GM12878 (cell line): ENCODE results near the gene MIXL1. TPM values are rescaled to one million over a fixed set of nuclear protein-coding genes. Genes with fewer than 3 reads are reported as not detected.

Source experiments
- ATAC-seq: fragments of 200-7000 bp; cut with Tn5 transposase; 3 replicates; pipeline ENCODE4 v1.9.1; 2020; ENCODE audit warnings: mild to moderate bottlenecking, moderate library complexity
- BruUV-seq: library from RNA; stranded (reverse); fragments of 400-500 nt; replicated peaks from 2 replicates; lab custom pipeline; 2021; lab: Mats Ljungman, UMichigan
- CTCF ChIA-PET: fragments of 300-600 bp; sonication (Branson Sonifier 250); formaldehyde crosslinking; extraction: SDS; loops from one replicate; lab custom pipeline; 2021; ENCODE audit warnings: inconsistent platforms; lab: Yijun Ruan, JAX
- POLR2A ChIA-PET: fragments of 350-600 bp; formaldehyde crosslinking; extraction: SDS; loops from one replicate; lab custom pipeline; 2021; ENCODE audit warnings: inconsistent platforms; lab: Charles Lee
- RAD21 ChIA-PET: fragments of 300-600 bp; sonication (Branson Sonifier 250); formaldehyde crosslinking; loops from one replicate; lab custom pipeline; 2023; ENCODE audit warnings: antibody characterized with exemption; ENCODE audit not compliant: unreplicated experiment; lab: Charles Lee
- SMC1A ChIA-PET: fragments of 300-600 bp; sonication (Branson Sonifier 250); formaldehyde crosslinking; loops from one replicate; lab custom pipeline; 2023; ENCODE audit not compliant: unreplicated experiment, uncharacterized antibody; lab: Charles Lee
- DNase-seq: peaks from one replicate; pipeline ENCODE4 v3.0.0-alpha.2; 2011; ENCODE audit warnings: low read depth, low spot score
- FAIRE-seq: peaks from 3 replicates; lab custom pipeline; 2011; peaks lifted over from hg19 to GRCh38; lab: Jason Lieb, UNC
- H2AFZ ChIP-seq: 2 replicates; pipeline ENCODE4 v1.6.0; 2011; ENCODE audit warnings: low read depth, low read length, control low read depth; ENCODE audit not compliant: control insufficient read depth
- H3K27ac ChIP-seq: 2 replicates; pipeline ENCODE4 v1.5.1; 2011; ENCODE audit warnings: control low read depth; ENCODE audit not compliant: control insufficient read depth, insufficient read depth
- H3K27me3 ChIP-seq, 2 experiments: replicated peaks in 1 of 2; 2 replicates each; pipeline versions ENCODE4 v1.6.0 to v1.6.1; 2011; ENCODE audit warnings: low read length in 1 of 2; ENCODE audit not compliant: control insufficient read depth in 2 of 2, insufficient read depth in 2 of 2
- H3K36me3 ChIP-seq, 2 experiments: 2 replicates each; pipeline ENCODE4 v1.5.1; 2011; ENCODE audit warnings: low read length in 1 of 2; ENCODE audit not compliant: control insufficient read depth in 2 of 2, insufficient read depth in 2 of 2
- H3K4me1 ChIP-seq: 2 replicates; pipeline ENCODE4 v1.6.1; 2011; ENCODE audit warnings: mild to moderate bottlenecking, low read length, moderate library complexity, mixed read lengths; ENCODE audit not compliant: control insufficient read depth, insufficient read depth
- H3K4me2 ChIP-seq: 2 replicates; pipeline ENCODE4 v1.6.0; 2011; ENCODE audit warnings: control low read depth; ENCODE audit not compliant: control insufficient read depth, insufficient read depth
- H3K4me3 ChIP-seq: fragments of 200-600 bp; sonication (generic); 2 replicates; pipeline ENCODE4 v1.5.1; 2016
- H3K79me2 ChIP-seq: 2 replicates; pipeline ENCODE4 v1.6.0; 2011; ENCODE audit warnings: low read length; ENCODE audit not compliant: control insufficient read depth, insufficient read depth
- H3K9ac ChIP-seq: 2 replicates; pipeline ENCODE4 v1.8.0; 2011; ENCODE audit warnings: low read length, control low read depth, mixed read lengths; ENCODE audit not compliant: control insufficient read depth, insufficient read depth
- H3K9me3 ChIP-seq: replicated peaks from 3 replicates; pipeline ENCODE4 v1.5.1; 2011; ENCODE audit warnings: mild to moderate bottlenecking, low read length; ENCODE audit not compliant: control insufficient read depth, insufficient read depth
- H4K20me1 ChIP-seq: 2 replicates; pipeline ENCODE4 v1.6.0; 2011; ENCODE audit not compliant: control insufficient read depth, insufficient read depth
- ATF7 ChIP-seq: fragments of 450-650 bp; IDR thresholded peaks from 2 replicates; pipeline ENCODE4 v1.6.1; 2016; ENCODE audit warnings: low read depth, mild to moderate bottlenecking
- CHD1 ChIP-seq: IDR thresholded peaks from 2 replicates; pipeline ENCODE4 v1.6.1; 2012; ENCODE audit warnings: low read depth, low read length, improper control_type of control experiment
- E2F4 ChIP-seq: IDR thresholded peaks from 2 replicates; pipeline ENCODE4 v1.6.1; 2012; ENCODE audit warnings: low read depth, low read length, improper control_type of control experiment
- ESRRA ChIP-seq: IDR thresholded peaks from 2 replicates; pipeline ENCODE4 v1.6.1; 2012; ENCODE audit warnings: mild to moderate bottlenecking, low read length, improper control_type of control experiment
- GATAD2B ChIP-seq: fragments of 450-650 bp; conservative IDR thresholded peaks from 2 replicates; pipeline ENCODE4 v1.6.1; 2017; ENCODE audit warnings: low read depth, mild to moderate bottlenecking, moderate library complexity
- IKZF2 ChIP-seq, 2 experiments: fragments of 450-650 bp; IDR thresholded peaks; 2 replicates each; pipeline ENCODE4 v1.6.1; 2017; ENCODE audit warnings: mild to moderate bottlenecking in 2 of 2, moderate library complexity in 2 of 2
- MAX ChIP-seq: IDR thresholded peaks from 2 replicates; pipeline ENCODE4 v1.6.1; 2012; ENCODE audit warnings: low read depth, low read length, improper control_type of control experiment
- MTA2 ChIP-seq: fragments of 450-650 bp; IDR thresholded peaks from 2 replicates; pipeline ENCODE4 v1.6.1; 2016; ENCODE audit warnings: low read depth, mild to moderate bottlenecking, moderate library complexity
- NFIC ChIP-seq: IDR thresholded peaks from 2 replicates; pipeline ENCODE4 v1.6.1; 2012; ENCODE audit warnings: low read depth, mild to moderate bottlenecking, inconsistent platforms, low read length, moderate library complexity
- NFYA ChIP-seq: IDR thresholded peaks from 2 replicates; pipeline ENCODE4 v1.6.1; 2011; ENCODE audit warnings: low read depth, mild to moderate bottlenecking, low read length, improper control_type of control experiment, borderline replicate concordance
- RUNX3 ChIP-seq: IDR thresholded peaks from 2 replicates; pipeline ENCODE4 v1.6.1; 2012; ENCODE audit warnings: low read length, inconsistent platforms
- TARDBP ChIP-seq: IDR thresholded peaks from 2 replicates; pipeline ENCODE4 v1.6.1; 2016; ENCODE audit warnings: borderline replicate concordance
- ZNF592 ChIP-seq: fragments of 450-650 bp; IDR thresholded peaks from 2 replicates; pipeline ENCODE4 v1.6.1; 2017; ENCODE audit warnings: mild to moderate bottlenecking, moderate library complexity
- WGBS: methylation state at CpG from one replicate; pipeline ENCODE4 v1.1.6; 2016; ENCODE audit warnings: low lambda C conversion rate; ENCODE audit not compliant: insufficient replicate concordance, insufficient coverage; ENCODE audit errors: missing lambda C conversion rate; 5-methylcytosine and 5-hydroxymethylcytosine counted together
- in situ Hi-C: fragments of 300-500 bp; cut with MboI; formaldehyde crosslinking; loops from 9 replicates; pipeline ENCODE4 v1.14.3; 2018; ENCODE audit warnings: mixed read lengths
- intact Hi-C: fragments of 100-400 bp; cut with micrococcal nuclease; formaldehyde crosslinking; loops from one replicate; pipeline ENCODE4 v1.14.2; 2022; ENCODE audit not compliant: unreplicated experiment
- polyA plus RNA-seq, 11 experiments: library from polyadenylated mRNA; depleted of rRNA in 4 of 11; unstranded in 6 of 11; stranded (reverse) in 5 of 11; fragments of >200 nt; fragmentation: Nextera tagmentation in 4 of 11; fragmentation: Illumina TruSeq in 1 of 11; extraction: Ambion mirVana in 4 of 11; extraction: Trizol in 1 of 11; gene quantifications; 1 replicate in 1 of 11; 2 replicates in 10 of 11; pipeline versions ENCODE4 v1.2.1 to v1.2.3, GENCODE V29; 2011 to 2016; ENCODE audit warnings: inconsistent platforms in 2 of 11, missing spikeins in 2 of 11, low read depth in 1 of 11
- total RNA-seq, 4 experiments: library from RNA; depleted of rRNA in 3 of 4; stranded (reverse); fragments of >200 nt in 3 of 4; fragmentation: Illumina TruSeq in 1 of 4; extraction: Trizol in 1 of 4; gene quantifications; 2 replicates each; pipeline versions ENCODE4 v1.2.1 to v1.2.3, GENCODE V29; 2013 to 2021

The MIXL1 gene
- total and polyA plus RNA-seq, 10 of the 15 experiments (the other 5 are each of a cell fraction or from before 2014, with no cell fraction given), result 0.11 to 0.25 (median 0.20) TPM; not detected in 2

- no TSS peak for BruUV-seq
- no peak for TF ChIP-seq RUNX3
- no peak for TF ChIP-seq ESRRA
- TF ChIP-seq NFIC, result no peak
- CTCF ChIA-PET, result no interaction called here
- Histone ChIP-seq H3K4me3 (no peak overlapping the region), H3K27ac (no peak overlapping the region), H2AFZ (no peak overlapping the region), H3K4me1 (no peaks in the 10 kb centered on the region), H3K4me2 (no peak overlapping the region), H3K9me3 (no peaks in the 10 kb centered on the region), H3K36me3 (peaks cover 0 to 1% of the 10 kb centered on the region in 2 experiments; a peak in 3 of 4 replicates), H3K27me3 (no peaks in the 10 kb centered on the region), H3K9ac (no peak overlapping the region), H4K20me1 (no peaks in the 10 kb centered on the region), H3K79me2 (no peaks in the 10 kb centered on the region)
- DNase-seq (no peak), FAIRE-seq (no peak), ATAC-seq (no peak)
- POLR2A ChIA-PET, result no interaction called here
- RAD21 ChIA-PET, result no interaction called here
- in situ Hi-C loops, result no loop called here
- WGBS, result 99% methylated on average over 4 of the region's 4 CpGs
- intact Hi-C loops, result no loop called here
- SMC1A ChIA-PET, result no interaction called here
These were observed 30.5 kb downstream of the MIXL1 start for GRCh38 chr1:226253933-226254332.

- no peak overlapping the region for H2AFZ ChIP-seq
- ChIA-PET CTCF (interaction anchor here (0.6 kb wide), 1 partner anchor 136 kb away, joined by 3 read pairs; no protein-coding TSS in a partner anchor), POLR2A (no interaction called here), SMC1A (no interaction called here), RAD21 (no interaction called here)
- H3K27me3 ChIP-seq, result no peaks in the 10 kb centered on the region
- no peaks in the 10 kb centered on the region for H3K4me1 ChIP-seq
- no TSS peak for BruUV-seq
- no peak overlapping the region for H3K4me3 ChIP-seq
- H3K9ac ChIP-seq, result no peak overlapping the region
- no peaks in the 10 kb centered on the region for H4K20me1 ChIP-seq
- no peak for ATAC-seq
- DNase-seq, result no peak
- H3K4me2 ChIP-seq, result no peak overlapping the region
- no peak for FAIRE-seq
- WGBS, result 100% methylated on average over 3 of the region's 3 CpGs
- in situ Hi-C loops (no loop called here), intact Hi-C loops (no loop called here)
- peaks cover 4% of the 10 kb centered on the region; the same call in 2 of the 3 replicates for H3K9me3 ChIP-seq
- H3K79me2 ChIP-seq, result no peaks in the 10 kb centered on the region
- H3K27ac ChIP-seq, result no peak overlapping the region
- H3K36me3 ChIP-seq, result peaks cover 0 to 1% of the 10 kb centered on the region in 2 experiments; a peak in 2 of 4 replicates
- TF ChIP-seq IKZF2 (IDR thresholded peaks at IDR 0.05) (no peak), CHD1 (no peak), MTA2 (no peak), MAX (no peak), TARDBP (no peak), E2F4 (no peak), NFYA (no peak), GATAD2B (no peak), ATF7 (no peak), ZNF592 (no peak)
These were observed 31.9 kb downstream of the MIXL1 start for GRCh38 chr1:226255380-226255779.
